Bronchial epithelial cell (primary cell): ENCODE measurements around the gene UBE2I. TPM values are rescaled to one million over a fixed set of nuclear protein-coding genes. Genes with fewer than 3 reads are reported as not detected.

Experiments used
- DNase-seq: peaks from one replicate; pipeline ENCODE4 v3.0.0-alpha.2; 2010; ENCODE audit warnings: low read depth
- FAIRE-seq: peaks from 2 replicates; lab custom pipeline; 2011; peaks lifted over from hg19 to GRCh38; lab: Jason Lieb, UNC
- H3K27me3 ChIP-seq: 2 replicates; pipeline ENCODE4 v1.5.1; 2011; ENCODE audit warnings: low read length; ENCODE audit not compliant: control insufficient read depth, insufficient read depth
- H3K36me3 ChIP-seq: 2 replicates; pipeline ENCODE4 v1.5.1; 2011; ENCODE audit warnings: low read length; ENCODE audit not compliant: control insufficient read depth, insufficient read depth
- H3K4me3 ChIP-seq: 2 replicates; pipeline ENCODE4 v1.5.1; 2011; ENCODE audit warnings: mild to moderate bottlenecking, low read depth, low read length, control low read depth
- total RNA-seq: library from RNA; depleted of rRNA; stranded (reverse); fragments of >200 nt; gene quantifications from 2 replicates; pipeline ENCODE4 v1.2.1, GENCODE V29; 2014
- TF ChIP-seq, protein P1 (sequence below): IDR thresholded peaks from 2 replicates; pipeline ENCODE4 v1.5.1; 2011; ENCODE audit warnings: mild to moderate bottlenecking, moderate library complexity, low read length, control low read depth, inconsistent platforms; ENCODE audit not compliant: insufficient read depth, severe bottlenecking

UBE2I gene
- total RNA-seq, 1 donor from 2014 or later = 49.8 TPM

GRCh38 chr16:1354815-1355540 lies 45.5 kb downstream of the UBE2I start:
- Histone ChIP-seq H3K27me3 (no peaks in the 10 kb centered on the region), H3K4me3 (no peak overlapping the region), H3K36me3 (peaks cover 7% of the 10 kb centered on the region)
- TF ChIP-seq, protein P1, sequence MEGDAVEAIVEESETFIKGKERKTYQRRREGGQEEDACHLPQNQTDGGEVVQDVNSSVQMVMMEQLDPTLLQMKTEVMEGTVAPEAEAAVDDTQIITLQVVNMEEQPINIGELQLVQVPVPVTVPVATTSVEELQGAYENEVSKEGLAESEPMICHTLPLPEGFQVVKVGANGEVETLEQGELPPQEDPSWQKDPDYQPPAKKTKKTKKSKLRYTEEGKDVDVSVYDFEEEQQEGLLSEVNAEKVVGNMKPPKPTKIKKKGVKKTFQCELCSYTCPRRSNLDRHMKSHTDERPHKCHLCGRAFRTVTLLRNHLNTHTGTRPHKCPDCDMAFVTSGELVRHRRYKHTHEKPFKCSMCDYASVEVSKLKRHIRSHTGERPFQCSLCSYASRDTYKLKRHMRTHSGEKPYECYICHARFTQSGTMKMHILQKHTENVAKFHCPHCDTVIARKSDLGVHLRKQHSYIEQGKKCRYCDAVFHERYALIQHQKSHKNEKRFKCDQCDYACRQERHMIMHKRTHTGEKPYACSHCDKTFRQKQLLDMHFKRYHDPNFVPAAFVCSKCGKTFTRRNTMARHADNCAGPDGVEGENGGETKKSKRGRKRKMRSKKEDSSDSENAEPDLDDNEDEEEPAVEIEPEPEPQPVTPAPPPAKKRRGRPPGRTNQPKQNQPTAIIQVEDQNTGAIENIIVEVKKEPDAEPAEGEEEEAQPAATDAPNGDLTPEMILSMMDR = no peak
- DNase-seq (no peak), FAIRE-seq (no peak)

GRCh38 chr16:1355591-1355990 lies 46.2 kb downstream of the UBE2I start:
- H3K4me3 ChIP-seq = no peak overlapping the region
- H3K36me3 ChIP-seq = peaks cover 3% of the 10 kb centered on the region
- FAIRE-seq = no peak

GRCh38 chr16:1356061-1356900 lies 46.8 kb downstream of the UBE2I start:
- Histone ChIP-seq H3K36me3 (peaks cover 3% of the 10 kb centered on the region), H3K27me3 (no peaks in the 10 kb centered on the region), H3K4me3 (no peak overlapping the region)
- DNase-seq (no peak), FAIRE-seq (no peak)
- TF ChIP-seq, protein P1 = no peak

More at GRCh38 chr16:1355591-1355990, 46.2 kb downstream of the UBE2I start:
- no peaks in the 10 kb centered on the region for H3K27me3 ChIP-seq
- no peak for DNase-seq
- TF ChIP-seq, protein P1 = no peak

DNA sequence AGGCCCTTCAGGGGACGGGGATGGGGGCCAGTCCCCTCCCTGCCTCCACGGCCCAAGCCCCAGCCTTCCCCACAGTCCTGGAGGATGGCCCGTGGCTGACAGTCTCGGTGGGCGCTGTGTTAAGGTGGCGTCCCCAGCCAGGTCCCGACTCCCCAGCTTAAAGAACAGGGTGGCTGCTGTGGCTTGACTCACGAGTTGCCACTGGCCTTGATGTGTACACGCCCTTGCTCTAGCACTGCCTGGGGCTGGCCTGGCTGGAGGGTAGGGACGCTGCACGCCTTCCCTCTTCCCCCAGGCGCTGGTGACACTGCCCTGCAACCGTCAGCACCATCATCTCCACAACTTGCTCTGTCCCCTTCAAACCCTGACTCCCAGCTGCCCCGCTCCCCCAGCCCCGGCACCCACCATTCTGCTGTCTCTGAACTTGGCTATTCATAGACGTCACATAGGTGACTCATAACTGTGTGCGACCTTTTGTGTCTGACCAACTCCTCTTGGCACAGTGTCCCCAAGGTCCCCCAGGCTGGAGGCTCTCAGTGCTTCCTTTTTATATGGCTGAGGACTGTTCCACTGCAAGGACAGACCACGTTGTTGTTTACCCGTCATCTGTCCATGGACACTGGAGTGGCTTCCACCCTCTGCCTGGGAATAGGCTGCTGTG lies 48.6 kb downstream of the UBE2I start:
- TF ChIP-seq, protein P1 = no peak
- H3K4me3 ChIP-seq = no peak overlapping the region
- H3K27me3 ChIP-seq = no peaks in the 10 kb centered on the region
- DNase-seq = no peak
- H3K36me3 ChIP-seq = peaks cover 9% of the 10 kb centered on the region
- FAIRE-seq = no peak

- peaks cover 14% of the 10 kb centered on the region for H3K36me3 ChIP-seq
- DNase-seq (no peak), FAIRE-seq (no peak)
- TF ChIP-seq, protein P1 = no peak
- H3K4me3 ChIP-seq = no peak overlapping the region
- H3K27me3 ChIP-seq = no peaks in the 10 kb centered on the region
Measured at GRCh38 chr16:1361685-1362360, 52.4 kb downstream of the UBE2I start.
